Measurements from ENCODE around the gene TBCE. TPM values are rescaled to one million over a fixed set of nuclear protein-coding genes. Genes with fewer than 3 reads are reported as not detected.
"Not testable (repeated sequence)": the region's sequence is repeated elsewhere in the genome, so short reads cannot be mapped to it uniquely, and the experiment has no call there.

Gene TBCE
- total RNA-seq, 1 donor, result 22.8 TPM

GRCh38 chr1:235460770-235461169 lies 93.5 kb downstream of the TBCE start:
- TF ChIP-seq CTCF (IDR thresholded peaks at IDR 0.05; ENCODE audit: extremely low read depth, low read depth, low read length), result no peak
- H3K4me2 ChIP-seq (ENCODE audit: insufficient read depth, low read length), result no peak overlapping the region
- no peaks in the 10 kb centered on the region for H3K4me1 ChIP-seq (ENCODE audit: insufficient read depth, low read length)
- no peak overlapping the region for H2AFZ ChIP-seq (ENCODE audit: low read length)
- H3K36me3 ChIP-seq (ENCODE audit: insufficient read depth, low read length), result peaks cover 7% of the 10 kb centered on the region
- DNase-seq (ENCODE audit: insufficient read length, low spot score, missing footprints), result no peak
- no peak overlapping the region for H3K4me3 ChIP-seq (ENCODE audit: insufficient read depth, low read length)
- no peaks in the 10 kb centered on the region for H3K9me3 ChIP-seq (ENCODE audit: low read depth, low read length)
- no peak overlapping the region for H3K27ac ChIP-seq (ENCODE audit: low read depth, low read length)
- H4K20me1 ChIP-seq (ENCODE audit: insufficient read depth, low read length), result no peaks in the 10 kb centered on the region
- no peaks in the 10 kb centered on the region for H3K79me2 ChIP-seq (ENCODE audit: insufficient read depth, low read length)
- H3K27me3 ChIP-seq (ENCODE audit: insufficient read depth, low read length), result no peaks in the 10 kb centered on the region

GRCh38 chr1:235461954-235462353 lies 94.7 kb downstream of the TBCE start:
- no peak overlapping the region for H3K27ac ChIP-seq (ENCODE audit: low read depth, low read length)
- TF ChIP-seq CTCF (IDR thresholded peaks at IDR 0.05; ENCODE audit: extremely low read depth, low read depth, low read length), result no peak
- no peak overlapping the region for H3K4me2 ChIP-seq (ENCODE audit: insufficient read depth, low read length)
- H3K4me1 ChIP-seq (ENCODE audit: insufficient read depth, low read length), result no peaks in the 10 kb centered on the region
- H3K4me3 ChIP-seq (ENCODE audit: insufficient read depth, low read length), result no peak overlapping the region
- H3K36me3 ChIP-seq (ENCODE audit: insufficient read depth, low read length), result peaks cover 7% of the 10 kb centered on the region
- DNase-seq (ENCODE audit: insufficient read length, low spot score, missing footprints), result no peak
- H3K27me3 ChIP-seq (ENCODE audit: insufficient read depth, low read length), result no peaks in the 10 kb centered on the region
- no peaks in the 10 kb centered on the region for H3K79me2 ChIP-seq (ENCODE audit: insufficient read depth, low read length)
- no peaks in the 10 kb centered on the region for H3K9me3 ChIP-seq (ENCODE audit: low read depth, low read length)
- no peak overlapping the region for H2AFZ ChIP-seq (ENCODE audit: low read length)
- H4K20me1 ChIP-seq (ENCODE audit: insufficient read depth, low read length), result no peaks in the 10 kb centered on the region

- not testable (repeated sequence) for H3K4me3 ChIP-seq (ENCODE audit: insufficient read depth, low read length); H3K27me3 ChIP-seq (ENCODE audit: insufficient read depth, low read length); H2AFZ ChIP-seq (ENCODE audit: low read length); H4K20me1 ChIP-seq (ENCODE audit: insufficient read depth, low read length); H3K9me3 ChIP-seq (ENCODE audit: low read depth, low read length); H3K27ac ChIP-seq (ENCODE audit: low read depth, low read length); DNase-seq (ENCODE audit: insufficient read length, low spot score, missing footprints); H3K36me3 ChIP-seq (ENCODE audit: insufficient read depth, low read length); H3K79me2 ChIP-seq (ENCODE audit: insufficient read depth, low read length); H3K4me2 ChIP-seq (ENCODE audit: insufficient read depth, low read length); H3K4me1 ChIP-seq (ENCODE audit: insufficient read depth, low read length)
Observed at GRCh38 chr1:235462832-235463231, 95.6 kb downstream of the TBCE start.

GRCh38 chr1:235465066-235465465 lies 97.8 kb downstream of the TBCE start:
- peaks cover 7% of the 10 kb centered on the region for H3K36me3 ChIP-seq (ENCODE audit: insufficient read depth, low read length)
- H3K9me3 ChIP-seq (ENCODE audit: low read depth, low read length), result no peaks in the 10 kb centered on the region
- no peak overlapping the region for H3K4me2 ChIP-seq (ENCODE audit: insufficient read depth, low read length)
- TF ChIP-seq CTCF (IDR thresholded peaks at IDR 0.05; ENCODE audit: extremely low read depth, low read depth, low read length), result no peak
- no peak overlapping the region for H3K27ac ChIP-seq (ENCODE audit: low read depth, low read length)
- H3K27me3 ChIP-seq (ENCODE audit: insufficient read depth, low read length), result no peaks in the 10 kb centered on the region
- no peak for DNase-seq (ENCODE audit: insufficient read length, low spot score, missing footprints)
- H2AFZ ChIP-seq (ENCODE audit: low read length), result no peak overlapping the region
- no peaks in the 10 kb centered on the region for H3K79me2 ChIP-seq (ENCODE audit: insufficient read depth, low read length)
- H3K4me3 ChIP-seq (ENCODE audit: insufficient read depth, low read length), result no peak overlapping the region
- H3K4me1 ChIP-seq (ENCODE audit: insufficient read depth, low read length), result peaks cover 6% of the 10 kb centered on the region
- H4K20me1 ChIP-seq (ENCODE audit: insufficient read depth, low read length), result no peaks in the 10 kb centered on the region

All from osteoblast (primary cell).